Loucy (cell line): ENCODE data around the gene RHOT2.

ENCODE experiments used
- H2AFZ ChIP-seq: fragments of 200-600 bp; sonication (generic); 2 replicates; pipeline ENCODE4 v1.6.0; 2016; ENCODE audit warnings: antibody characterized with exemption, mild to moderate bottlenecking, low read length, moderate library complexity
- H3F3A ChIP-seq: fragments of 200-600 bp; 2 replicates; pipeline ENCODE4 v1.6.0; 2016; ENCODE audit warnings: antibody characterized with exemption, low read depth, mild to moderate bottlenecking
- H3K27me3 ChIP-seq: fragments of 200-600 bp; sonication (generic); 2 replicates; pipeline ENCODE4 v1.6.1; 2014; ENCODE audit warnings: low read length, mild to moderate bottlenecking; ENCODE audit not compliant: insufficient read depth, poor library complexity, severe bottlenecking
- H3K36me3 ChIP-seq: fragments of 200-600 bp; sonication (generic); 2 replicates; pipeline ENCODE4 v1.6.1; 2016; ENCODE audit warnings: low read length; ENCODE audit not compliant: insufficient read depth
- H3K4me1 ChIP-seq: fragments of 200-600 bp; sonication (generic); 2 replicates; pipeline ENCODE4 v1.5.1; 2014; ENCODE audit warnings: low read length, mild to moderate bottlenecking; ENCODE audit not compliant: insufficient read depth, poor library complexity, severe bottlenecking
- H3K4me2 ChIP-seq: fragments of 200-600 bp; sonication (generic); 2 replicates; pipeline ENCODE4 v1.6.0; 2014; ENCODE audit warnings: antibody characterized with exemption, low read length, low read depth, mild to moderate bottlenecking; ENCODE audit not compliant: poor library complexity, severe bottlenecking
- H3K4me3 ChIP-seq: fragments of 200-600 bp; sonication (generic); 2 replicates; pipeline ENCODE4 v1.5.1; 2014; ENCODE audit warnings: low read length, mild to moderate bottlenecking, mixed read lengths; ENCODE audit not compliant: poor library complexity, severe bottlenecking
- H3K79me2 ChIP-seq: fragments of 200-600 bp; sonication (generic); 2 replicates; pipeline ENCODE4 v1.6.1; 2014; ENCODE audit warnings: low read length; ENCODE audit not compliant: insufficient read depth
- H3K9ac ChIP-seq: fragments of 200-600 bp; sonication (generic); 2 replicates; pipeline ENCODE4 v1.6.0; 2014; ENCODE audit warnings: mild to moderate bottlenecking, low read depth, low read length, moderate library complexity; ENCODE audit not compliant: poor library complexity, severe bottlenecking
- H3K9me2 ChIP-seq: fragments of 200-600 bp; sonication (generic); replicated peaks from 2 replicates; pipeline ENCODE4 v1.6.1; 2016; ENCODE audit warnings: low read depth, low read length, mixed read lengths
- H3K9me3 ChIP-seq: fragments of 200-600 bp; sonication (generic); 2 replicates; pipeline ENCODE4 v1.6.1; 2014; ENCODE audit warnings: mild to moderate bottlenecking, antibody characterized with exemption, low read length, low read depth; ENCODE audit not compliant: insufficient read depth
- H4K20me1 ChIP-seq: fragments of 200-600 bp; sonication (generic); 2 replicates; pipeline ENCODE4 v1.6.0; 2014; ENCODE audit warnings: antibody characterized with exemption, low read length, mild to moderate bottlenecking; ENCODE audit not compliant: insufficient read depth, poor library complexity, severe bottlenecking
- EZH2phosphoT487 ChIP-seq: fragments of 200-600 bp; IDR thresholded peaks from 2 replicates; pipeline ENCODE4 v1.6.1; 2018; ENCODE audit warnings: antibody characterized with exemption, mild to moderate bottlenecking, moderate library complexity, borderline replicate concordance
- TF ChIP-seq, protein P1 (sequence below): fragments of 200-600 bp; sonication (generic); conservative IDR thresholded peaks from 2 replicates; pipeline ENCODE4 v1.5.1; 2014; ENCODE audit warnings: mild to moderate bottlenecking, antibody characterized with exemption, low read length

RHOT2 gene

GRCh38 chr16:662095-662494 is 5.8 kb upstream of the RHOT2 start:
- H3K9ac ChIP-seq, result no peak overlapping the region
- H3K9me3 ChIP-seq, result no peaks in the 10 kb centered on the region
- no peaks in the 10 kb centered on the region for H3K9me2 ChIP-seq
- no peak overlapping the region for H3K4me3 ChIP-seq
- H3K4me2 ChIP-seq, result no peak overlapping the region
- H3K27me3 ChIP-seq, result no peaks in the 10 kb centered on the region
- no peaks in the 10 kb centered on the region for H4K20me1 ChIP-seq
- no peaks in the 10 kb centered on the region for H3F3A ChIP-seq
- TF ChIP-seq EZH2phosphoT487, result no peak
- TF ChIP-seq, protein P1, sequence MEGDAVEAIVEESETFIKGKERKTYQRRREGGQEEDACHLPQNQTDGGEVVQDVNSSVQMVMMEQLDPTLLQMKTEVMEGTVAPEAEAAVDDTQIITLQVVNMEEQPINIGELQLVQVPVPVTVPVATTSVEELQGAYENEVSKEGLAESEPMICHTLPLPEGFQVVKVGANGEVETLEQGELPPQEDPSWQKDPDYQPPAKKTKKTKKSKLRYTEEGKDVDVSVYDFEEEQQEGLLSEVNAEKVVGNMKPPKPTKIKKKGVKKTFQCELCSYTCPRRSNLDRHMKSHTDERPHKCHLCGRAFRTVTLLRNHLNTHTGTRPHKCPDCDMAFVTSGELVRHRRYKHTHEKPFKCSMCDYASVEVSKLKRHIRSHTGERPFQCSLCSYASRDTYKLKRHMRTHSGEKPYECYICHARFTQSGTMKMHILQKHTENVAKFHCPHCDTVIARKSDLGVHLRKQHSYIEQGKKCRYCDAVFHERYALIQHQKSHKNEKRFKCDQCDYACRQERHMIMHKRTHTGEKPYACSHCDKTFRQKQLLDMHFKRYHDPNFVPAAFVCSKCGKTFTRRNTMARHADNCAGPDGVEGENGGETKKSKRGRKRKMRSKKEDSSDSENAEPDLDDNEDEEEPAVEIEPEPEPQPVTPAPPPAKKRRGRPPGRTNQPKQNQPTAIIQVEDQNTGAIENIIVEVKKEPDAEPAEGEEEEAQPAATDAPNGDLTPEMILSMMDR, result no peak
- no peak overlapping the region for H2AFZ ChIP-seq
- H3K79me2 ChIP-seq, result no peaks in the 10 kb centered on the region
- no peaks in the 10 kb centered on the region for H3K36me3 ChIP-seq
- no peaks in the 10 kb centered on the region for H3K4me1 ChIP-seq

GRCh38 chr16:662597-662996 is 5.3 kb upstream of the RHOT2 start:
- no peaks in the 10 kb centered on the region for H3K9me2 ChIP-seq
- H3K36me3 ChIP-seq, result no peaks in the 10 kb centered on the region
- no peaks in the 10 kb centered on the region for H4K20me1 ChIP-seq

DNA sequence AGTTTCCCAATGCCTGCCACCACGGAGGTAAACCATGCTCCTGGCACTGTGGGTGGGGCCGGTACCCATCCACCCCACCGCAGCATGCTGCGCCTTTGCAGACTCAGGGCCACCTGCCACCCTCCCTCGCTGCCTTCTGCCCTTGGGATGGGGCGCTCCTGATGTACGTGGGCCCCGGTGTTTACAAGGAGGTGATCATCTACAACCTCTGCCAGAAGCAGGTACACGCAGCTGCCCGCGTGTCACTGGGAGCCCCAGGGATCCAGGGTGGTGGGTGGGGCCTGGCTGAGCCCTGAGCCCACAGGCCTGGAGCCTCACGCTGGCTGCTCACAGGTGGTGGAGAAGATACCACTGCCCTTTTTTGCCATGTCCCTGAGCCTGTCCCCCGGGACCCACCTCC is 1.4 kb upstream of the RHOT2 start:
- peaks cover 5% of the 10 kb centered on the region for H3K4me1 ChIP-seq
- H4K20me1 ChIP-seq, result no peaks in the 10 kb centered on the region
- H2AFZ ChIP-seq, result no peak overlapping the region
- no peaks in the 10 kb centered on the region for H3K9me2 ChIP-seq
- no peaks in the 10 kb centered on the region for H3F3A ChIP-seq
- no peaks in the 10 kb centered on the region for H3K36me3 ChIP-seq
- no peak overlapping the region for H3K4me2 ChIP-seq
- no peaks in the 10 kb centered on the region for H3K27me3 ChIP-seq
- no peak overlapping the region for H3K9ac ChIP-seq
- H3K9me3 ChIP-seq, result no peaks in the 10 kb centered on the region
- H3K4me3 ChIP-seq, result no peak overlapping the region
- peaks cover 17% of the 10 kb centered on the region; the same call in 1 of the 2 replicates for H3K79me2 ChIP-seq
- TF ChIP-seq, protein P1, result no peak
- TF ChIP-seq EZH2phosphoT487, result no peak

More at GRCh38 chr16:662597-662996, 5.3 kb upstream of the RHOT2 start:
- no peaks in the 10 kb centered on the region for H3F3A ChIP-seq
- TF ChIP-seq, protein P1, result no peak
- no peak for TF ChIP-seq EZH2phosphoT487
- H3K27me3 ChIP-seq, result no peaks in the 10 kb centered on the region
- H2AFZ ChIP-seq, result no peak overlapping the region
- H3K79me2 ChIP-seq, result no peaks in the 10 kb centered on the region
- H3K4me1 ChIP-seq, result peaks cover 4% of the 10 kb centered on the region
- H3K9ac ChIP-seq, result no peak overlapping the region
- no peak overlapping the region for H3K4me3 ChIP-seq
- no peak overlapping the region for H3K4me2 ChIP-seq
- no peaks in the 10 kb centered on the region for H3K9me3 ChIP-seq
